A673 (cell line): Measurements from ENCODE around the gene NUTM2F. TPM values are rescaled to one million over a fixed set of nuclear protein-coding genes. Genes with fewer than 3 reads are reported as not detected.
"Not testable (repeated sequence)": the region's sequence is repeated elsewhere in the genome, so short reads cannot be mapped to it uniquely, and the experiment has no call there.

Source experiments
- BruUV-seq: library from RNA; stranded (reverse); fragments of 400-500 nt; replicated peaks from 2 replicates; lab custom pipeline; 2021; lab: Mats Ljungman, UMichigan
- CTCF ChIA-PET: fragments of 300-600 bp; sonication (Branson Sonifier 250); formaldehyde crosslinking; loops from one replicate; lab custom pipeline; 2022; ENCODE audit warnings: antibody characterized with exemption; lab: Charles Lee
- POLR2A ChIA-PET: fragments of 300-600 bp; sonication (Branson Sonifier 250); formaldehyde crosslinking; loops from one replicate; lab custom pipeline; 2022; ENCODE audit warnings: antibody characterized with exemption; ENCODE audit not compliant: low non-redundant PET; lab: Charles Lee
- DNase-seq: peaks from one replicate; pipeline ENCODE4 v3.0.0-alpha.2; 2015; ENCODE audit warnings: low spot score
- H3K27ac ChIP-seq: fragments of 200-600 bp; sonication (generic); 2 replicates; pipeline ENCODE4 v1.5.1; 2016; ENCODE audit warnings: mixed run types, low read depth, mild to moderate bottlenecking, mixed read lengths, antibody characterized with exemption, low read length; ENCODE audit not compliant: poor library complexity, severe bottlenecking
- H3K27me3 ChIP-seq: fragments of 200-600 bp; sonication (generic); replicated peaks from 2 replicates; pipeline ENCODE4 v1.6.1; 2017; ENCODE audit warnings: mixed run types, low read depth, mild to moderate bottlenecking, mixed read lengths, antibody characterized with exemption, low read length; ENCODE audit not compliant: insufficient read depth, poor library complexity
- H3K36me3 ChIP-seq: fragments of 200-600 bp; sonication (generic); 2 replicates; pipeline ENCODE4 v1.6.1; 2016; ENCODE audit warnings: mixed run types, mild to moderate bottlenecking, mixed read lengths, antibody characterized with exemption, low read length; ENCODE audit not compliant: insufficient read depth, poor library complexity, severe bottlenecking
- H3K4me1 ChIP-seq: fragments of 200-600 bp; sonication (generic); 2 replicates; pipeline ENCODE4 v1.6.1; 2017; ENCODE audit warnings: mixed run types, mild to moderate bottlenecking, mixed read lengths, antibody characterized with exemption, low read length; ENCODE audit not compliant: insufficient read depth, poor library complexity, severe bottlenecking
- H3K4me3 ChIP-seq: fragments of 200-600 bp; sonication (generic); 2 replicates; pipeline ENCODE4 v1.5.1; 2016; ENCODE audit warnings: low read depth, mixed run types, mild to moderate bottlenecking, mixed read lengths, low read length; ENCODE audit not compliant: poor library complexity, severe bottlenecking
- H3K9me3 ChIP-seq: fragments of 200-600 bp; sonication (generic); 2 replicates; pipeline ENCODE4 v1.6.1; 2016; ENCODE audit warnings: mixed run types, low read depth, mild to moderate bottlenecking, mixed read lengths, antibody characterized with exemption, low read length; ENCODE audit not compliant: poor library complexity, severe bottlenecking
- intact Hi-C: fragments of 100-400 bp; cut with micrococcal nuclease; formaldehyde crosslinking; loops from one replicate; pipeline ENCODE4 v1.10.0; 2022; ENCODE audit not compliant: unreplicated experiment
- total RNA-seq: library from RNA; stranded (reverse); gene quantifications from 2 replicates; pipeline ENCODE4 v1.2.3, GENCODE V29; 2021

NUTM2F gene
- total RNA-seq, 1 experiment from 2014 or later: not detected

- H3K27ac ChIP-seq, H3K27me3 ChIP-seq, DNase-seq, CTCF ChIA-PET, H3K4me3 ChIP-seq, intact Hi-C loops, H3K4me1 ChIP-seq, H3K9me3 ChIP-seq, POLR2A ChIA-PET, H3K36me3 ChIP-seq, BruUV-seq: not testable (repeated sequence)
These were observed 10.3 kb upstream of the NUTM2F start for GRCh38 chr9:94338723-94339122.

- DNase-seq, H3K4me1 ChIP-seq, H3K27ac ChIP-seq, H3K36me3 ChIP-seq, BruUV-seq, intact Hi-C loops, POLR2A ChIA-PET, CTCF ChIA-PET, H3K4me3 ChIP-seq, H3K27me3 ChIP-seq, H3K9me3 ChIP-seq: not testable (repeated sequence)
These were observed 8.0 kb upstream of the NUTM2F start for GRCh38 chr9:94336445-94336844.

GRCh38 chr9:94325583-94325982 lies 2.9 kb downstream of the NUTM2F start:
- H3K9me3 ChIP-seq, H3K27ac ChIP-seq, H3K27me3 ChIP-seq, DNase-seq, H3K4me3 ChIP-seq, H3K36me3 ChIP-seq, POLR2A ChIA-PET, H3K4me1 ChIP-seq, intact Hi-C loops, BruUV-seq, CTCF ChIA-PET: not testable (repeated sequence)

GRCh38 chr9:94323153-94323798 lies 5.2 kb downstream of the NUTM2F start:
- H3K36me3 ChIP-seq, H3K27ac ChIP-seq, H3K4me1 ChIP-seq, H3K4me3 ChIP-seq, POLR2A ChIA-PET, H3K9me3 ChIP-seq, DNase-seq, H3K27me3 ChIP-seq, intact Hi-C loops, CTCF ChIA-PET, BruUV-seq: not testable (repeated sequence)

GRCh38 chr9:94322342-94322940 lies 6.0 kb downstream of the NUTM2F start:
- H3K4me1 ChIP-seq, BruUV-seq, H3K4me3 ChIP-seq, H3K27ac ChIP-seq, DNase-seq, intact Hi-C loops, CTCF ChIA-PET, H3K27me3 ChIP-seq, H3K9me3 ChIP-seq, H3K36me3 ChIP-seq, POLR2A ChIA-PET: not testable (repeated sequence)

- BruUV-seq, H3K4me1 ChIP-seq, intact Hi-C loops, DNase-seq, POLR2A ChIA-PET, H3K36me3 ChIP-seq, H3K4me3 ChIP-seq, CTCF ChIA-PET, H3K27ac ChIP-seq, H3K9me3 ChIP-seq, H3K27me3 ChIP-seq: not testable (repeated sequence)
These were observed 10.3 kb downstream of the NUTM2F start for GRCh38 chr9:94317949-94318657.

- intact Hi-C loops, H3K27ac ChIP-seq, H3K36me3 ChIP-seq, CTCF ChIA-PET, POLR2A ChIA-PET, DNase-seq, H3K4me1 ChIP-seq, H3K9me3 ChIP-seq, H3K4me3 ChIP-seq, H3K27me3 ChIP-seq, BruUV-seq: not testable (repeated sequence)
These were observed 12.2 kb downstream of the NUTM2F start for GRCh38 chr9:94316236-94316635.
